Measurements from ENCODE around the gene SLX4.

The SLX4 gene

GRCh38 chr16:3554351-3554928, 57.0 kb downstream of the SLX4 start:
- Histone ChIP-seq H3K27me3 (ENCODE audit: insufficient read depth, low read depth, severe bottlenecking) (no peaks in the 10 kb centered on the region), H3K4me3 (ENCODE audit: low read depth, low read length) (no peak overlapping the region), H3K36me3 (no peaks in the 10 kb centered on the region), H3K9me3 (ENCODE audit: severe bottlenecking) (no peaks in the 10 kb centered on the region), H3K27ac (no peak overlapping the region)
- no peak for DNase-seq
- no peak for TF ChIP-seq CTCF (IDR thresholded peaks at IDR 0.05; ENCODE audit: low read depth, low read length)

GRCh38 chr16:3553138-3553923, 58.1 kb downstream of the SLX4 start:
- TF ChIP-seq CTCF (IDR thresholded peaks at IDR 0.05; ENCODE audit: low read depth, low read length): no peak
- Histone ChIP-seq H3K36me3 (no peaks in the 10 kb centered on the region), H3K9me3 (ENCODE audit: severe bottlenecking) (no peaks in the 10 kb centered on the region), H3K4me3 (ENCODE audit: low read depth, low read length) (no peak overlapping the region), H3K27ac (no peak overlapping the region), H3K27me3 (ENCODE audit: insufficient read depth, low read depth, severe bottlenecking) (no peaks in the 10 kb centered on the region)
- DNase-seq: no peak

- TF ChIP-seq CTCF (IDR thresholded peaks at IDR 0.05; ENCODE audit: low read depth, low read length): no peak
- no peak overlapping the region for H3K4me3 ChIP-seq (ENCODE audit: low read depth, low read length)
- H3K9me3 ChIP-seq (ENCODE audit: severe bottlenecking): no peaks in the 10 kb centered on the region
- H3K27ac ChIP-seq: no peak overlapping the region
- H3K27me3 ChIP-seq (ENCODE audit: insufficient read depth, low read depth, severe bottlenecking): no peaks in the 10 kb centered on the region
- no peaks in the 10 kb centered on the region for H3K36me3 ChIP-seq
- DNase-seq: no peak
These were observed 60.3 kb downstream of the SLX4 start for GRCh38 chr16:3550851-3551847.

- Histone ChIP-seq H3K4me3 (ENCODE audit: low read depth, low read length) (no peak overlapping the region), H3K36me3 (no peaks in the 10 kb centered on the region), H3K27ac (no peak overlapping the region), H3K27me3 (ENCODE audit: insufficient read depth, low read depth, severe bottlenecking) (no peaks in the 10 kb centered on the region), H3K9me3 (ENCODE audit: severe bottlenecking) (no peaks in the 10 kb centered on the region)
- DNase-seq: no peak
- no peak for TF ChIP-seq CTCF (IDR thresholded peaks at IDR 0.05; ENCODE audit: low read depth, low read length)
These were observed 61.5 kb downstream of the SLX4 start for GRCh38 chr16:3549906-3550305.

GRCh38 chr16:3548859-3549258, 62.5 kb downstream of the SLX4 start:
- Histone ChIP-seq H3K36me3 (no peaks in the 10 kb centered on the region), H3K4me3 (ENCODE audit: low read depth, low read length) (no peak overlapping the region), H3K9me3 (ENCODE audit: severe bottlenecking) (no peaks in the 10 kb centered on the region), H3K27ac (no peak overlapping the region), H3K27me3 (ENCODE audit: insufficient read depth, low read depth, severe bottlenecking) (no peaks in the 10 kb centered on the region)
- no peak for TF ChIP-seq CTCF (IDR thresholded peaks at IDR 0.05; ENCODE audit: low read depth, low read length)
- no peak for DNase-seq
